Mucosa of gallbladder (tissue), 1 donor: ENCODE measurements around the gene ING2. TPM values are rescaled to one million over a fixed set of nuclear protein-coding genes. Genes with fewer than 3 reads are reported as not detected.

ENCODE experiments used
- DNase-seq: peaks from one replicate; pipeline ENCODE4 v3.0.0-alpha.2; 2020; ENCODE audit warnings: low spot score
- total RNA-seq: library from RNA; stranded (reverse); gene quantifications from one replicate; pipeline ENCODE4 v1.2.1, GENCODE V29; 2021
- donor health status: DM: no; HTN: no; CAD: no.

ING2 gene
- total RNA-seq, 1 donor from 2014 or later, result 9.4 TPM

DNA sequence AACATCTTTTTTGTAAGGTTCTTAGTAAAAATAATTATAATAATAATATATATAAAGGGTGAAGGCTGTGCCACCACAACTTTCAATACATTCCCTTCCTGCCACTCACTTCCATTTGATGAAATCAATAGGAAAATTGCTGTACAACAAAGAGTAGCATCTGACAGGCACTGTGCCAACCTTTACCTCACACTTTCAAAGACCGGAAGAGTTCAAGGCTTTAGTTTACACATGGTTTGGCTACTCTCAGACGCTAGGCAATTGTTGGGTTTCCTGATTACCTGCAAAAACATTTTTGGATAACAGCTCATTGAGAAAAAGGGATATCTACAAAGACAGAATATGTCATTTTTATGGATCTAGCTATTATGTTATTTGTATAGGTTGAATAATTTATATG is 5.5 kb upstream of the ING2 start:
- DNase-seq, result peak; percentile 64

DNA sequence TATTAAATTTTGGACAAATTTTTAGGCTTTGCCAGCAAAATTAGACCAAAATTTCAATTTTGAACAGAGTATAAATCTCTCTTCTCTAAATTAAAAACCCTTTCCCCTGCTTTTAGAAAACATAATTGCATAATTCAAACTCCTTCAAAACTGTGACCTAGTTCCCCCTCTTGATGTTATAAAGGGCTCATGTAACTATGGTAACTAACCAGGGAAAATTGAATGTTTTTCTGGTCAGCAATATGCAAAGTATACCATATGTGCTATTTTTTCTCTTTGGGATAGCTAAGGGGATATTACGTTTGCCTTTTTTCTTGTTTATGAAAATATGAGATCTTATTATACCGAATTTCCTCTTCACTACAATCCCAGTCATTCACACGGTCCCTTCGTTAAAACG is 5.1 kb upstream of the ING2 start:
- DNase-seq, result no peak

DNA sequence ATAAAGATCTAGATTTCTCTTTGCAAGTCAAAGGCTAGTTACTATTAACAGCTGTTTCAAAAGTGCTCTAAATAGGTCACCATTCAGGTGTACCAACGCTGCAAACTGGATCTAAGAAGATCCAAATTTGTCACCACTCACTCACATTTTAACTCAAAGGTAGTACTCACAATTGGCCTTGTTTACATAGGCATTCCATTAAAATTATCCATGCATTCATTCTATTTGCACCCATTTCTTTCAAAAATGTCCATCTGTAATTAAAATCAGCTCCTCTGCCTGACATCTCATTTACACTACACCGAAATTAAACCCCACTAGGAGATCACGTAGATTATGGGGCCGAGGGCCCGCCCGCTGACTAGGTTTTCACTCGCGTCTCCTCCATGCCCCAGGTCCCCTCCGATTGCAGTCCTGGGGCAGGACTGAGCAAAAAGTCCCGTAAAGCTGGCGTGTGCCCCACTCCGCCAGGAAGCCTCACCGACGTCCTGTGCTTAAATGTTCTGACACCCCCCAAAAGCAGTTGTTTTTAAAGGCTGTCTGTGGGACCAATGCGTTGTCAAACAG is 1.3 kb upstream of the ING2 start:
- no peak for DNase-seq

DNA sequence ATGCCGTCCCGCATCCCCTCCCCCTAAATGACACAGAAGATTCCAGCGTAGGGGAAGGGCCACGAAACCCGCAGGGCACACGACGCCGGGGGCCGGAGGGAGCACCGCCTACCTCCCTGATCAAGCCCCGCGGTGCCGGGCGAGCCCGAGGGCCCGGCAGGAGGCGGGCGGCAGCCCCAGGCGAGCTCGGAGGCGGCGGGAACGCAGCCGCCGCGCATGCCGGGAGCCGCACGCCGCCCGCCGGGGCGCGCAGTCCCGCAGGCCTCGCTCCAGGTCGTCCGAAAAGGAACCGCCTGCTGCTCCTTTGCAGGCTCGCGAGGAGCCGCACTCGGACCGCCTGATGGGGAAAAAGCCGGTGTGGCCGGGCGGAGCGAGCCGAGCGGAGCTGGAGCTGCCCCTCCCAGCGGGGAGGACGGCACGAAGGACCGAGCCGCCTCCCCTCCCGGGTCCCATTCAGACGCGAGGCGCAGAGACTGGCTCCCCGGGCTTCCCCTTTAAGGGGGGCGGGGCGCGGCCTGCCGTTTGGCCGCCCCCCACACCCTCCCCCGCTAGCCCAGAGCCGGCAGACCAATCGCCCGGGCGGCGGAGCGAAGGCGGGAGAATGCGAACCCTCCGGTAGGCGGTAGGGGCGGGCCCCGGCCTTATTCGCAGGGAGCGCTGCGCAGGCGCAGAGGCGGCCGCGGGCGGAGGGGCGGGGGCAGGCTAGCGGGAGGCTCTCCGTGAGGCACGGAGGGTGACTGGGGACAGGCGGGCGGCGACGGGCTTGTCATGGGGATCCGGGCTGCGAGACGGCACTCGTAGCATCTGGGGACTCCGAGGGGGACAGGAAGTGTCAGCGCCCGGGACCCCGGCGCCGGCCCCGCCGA is 561 bp upstream of the ING2 start:
- DNase-seq, result peak; percentile 99

DNA sequence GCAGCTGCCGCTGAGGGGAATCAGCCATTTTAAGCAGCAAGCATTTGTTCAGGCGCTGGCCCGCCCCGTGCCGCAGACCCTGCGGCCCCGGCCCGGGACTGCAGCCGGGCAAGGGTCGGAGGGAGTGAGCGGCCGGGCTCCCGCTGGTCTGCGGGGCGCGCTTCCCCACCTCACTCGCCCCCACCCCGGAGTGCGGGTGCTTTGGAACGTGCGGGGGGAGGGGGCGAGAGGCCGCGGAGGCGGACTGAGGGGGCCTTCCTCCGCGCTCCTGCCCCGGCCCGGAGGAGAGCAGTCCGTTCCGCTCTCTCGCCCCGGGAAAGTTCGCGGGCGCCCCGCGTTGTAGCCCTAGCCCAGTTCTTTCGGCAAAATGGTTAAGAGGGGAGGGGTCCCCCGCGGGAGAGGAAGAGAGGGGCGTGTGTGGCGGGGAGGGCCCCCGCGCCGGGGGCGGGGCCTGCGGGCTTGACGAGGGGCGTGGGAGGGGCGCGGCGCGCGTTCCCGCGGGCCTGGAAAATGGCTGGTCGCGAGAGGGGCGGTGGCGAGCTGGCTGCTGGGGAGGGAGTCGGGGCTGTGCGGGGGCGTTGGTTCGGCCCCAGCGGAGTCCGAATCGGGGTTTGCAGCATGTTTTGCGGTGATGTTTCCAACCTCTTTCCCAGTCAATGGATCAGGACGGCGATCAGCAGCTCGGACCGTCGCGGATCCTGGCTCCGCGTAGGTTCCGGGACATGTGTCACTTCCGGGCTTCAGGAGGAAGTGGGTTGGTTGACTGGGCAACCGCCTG is 942 bp downstream of the ING2 start:
- peak; percentile 88 for DNase-seq

DNA sequence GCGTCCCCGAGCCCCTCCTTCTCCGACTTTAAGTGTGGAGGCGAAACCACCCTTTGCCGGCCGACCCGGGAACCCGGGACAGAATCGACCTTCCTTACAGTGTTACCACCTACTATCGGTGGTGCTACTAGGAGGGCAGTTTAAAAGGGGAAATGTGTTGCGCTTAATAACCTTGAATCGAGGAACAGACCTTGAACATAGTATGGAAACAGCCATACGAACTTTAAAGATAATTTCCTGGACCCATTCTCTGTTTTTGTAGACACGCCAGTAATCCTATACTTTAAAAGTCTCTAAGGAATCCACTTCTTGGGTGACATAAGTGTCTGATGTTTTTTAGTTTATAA is 1.5 kb downstream of the ING2 start:
- DNase-seq, result no peak

DNA sequence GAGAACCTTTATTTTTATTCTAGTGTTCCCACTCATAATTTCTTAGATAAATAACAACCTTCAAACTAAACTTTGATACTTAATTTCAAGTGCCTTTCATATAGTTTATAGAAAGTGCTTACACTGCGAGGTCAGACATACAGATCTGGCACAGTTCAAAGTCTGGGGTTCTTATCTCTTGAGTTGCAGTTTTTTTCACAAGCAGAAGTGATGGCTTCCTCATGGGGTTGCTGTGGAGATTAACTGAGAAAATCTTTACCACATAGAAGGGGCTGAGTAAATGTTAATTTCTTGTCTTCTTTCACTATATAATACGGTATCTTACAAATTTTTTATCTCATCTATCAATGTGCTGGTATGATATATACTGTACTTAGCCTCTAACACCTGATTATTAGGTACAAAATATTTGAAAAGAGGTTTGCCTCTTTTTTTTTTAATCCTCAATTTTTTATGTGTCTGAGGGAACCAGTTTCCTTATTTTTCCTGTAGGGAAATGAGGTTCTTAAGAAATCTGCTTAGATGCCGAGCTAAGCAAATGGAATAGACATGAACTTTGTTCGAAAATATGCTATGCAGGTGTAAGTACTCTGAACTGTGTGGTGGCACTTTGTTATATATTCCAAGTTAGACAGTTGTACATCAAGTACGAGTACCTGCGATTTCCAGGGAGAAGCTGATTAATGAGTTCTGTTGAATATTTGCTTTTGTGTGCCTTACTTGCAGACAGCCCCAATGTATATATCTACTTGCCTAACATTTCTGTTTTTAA is 3.3 kb downstream of the ING2 start:
- DNase-seq, result no peak

DNA sequence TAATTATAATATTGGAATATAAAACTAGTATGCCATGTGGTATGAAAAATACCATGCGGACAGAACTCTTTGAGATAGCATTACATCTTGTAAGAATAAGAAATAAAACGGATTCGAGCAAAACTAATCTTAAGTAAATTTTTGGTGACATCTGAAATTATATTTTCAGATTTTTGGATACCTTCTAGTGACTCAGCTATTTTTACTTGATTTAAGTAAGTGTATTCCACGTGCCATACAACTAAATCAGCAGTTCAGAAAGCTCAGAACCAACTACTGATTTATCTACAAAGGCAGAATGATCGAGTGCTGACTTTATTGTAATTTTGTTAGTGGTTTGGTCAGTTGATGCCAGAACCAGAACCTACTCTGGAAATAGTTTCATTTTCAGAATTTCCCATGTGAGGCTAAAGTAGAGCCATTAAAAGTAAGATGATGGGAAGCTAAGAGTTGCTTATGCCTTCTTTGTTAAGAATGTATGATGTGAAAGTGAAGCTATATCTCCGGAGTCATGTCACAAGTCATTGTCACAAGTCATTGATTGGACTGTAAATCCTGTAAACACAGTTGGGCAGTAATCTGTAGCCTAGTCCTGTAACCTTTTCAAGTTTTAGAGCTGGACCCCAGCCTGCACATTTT is 4.0 kb downstream of the ING2 start:
- no peak for DNase-seq

DNA sequence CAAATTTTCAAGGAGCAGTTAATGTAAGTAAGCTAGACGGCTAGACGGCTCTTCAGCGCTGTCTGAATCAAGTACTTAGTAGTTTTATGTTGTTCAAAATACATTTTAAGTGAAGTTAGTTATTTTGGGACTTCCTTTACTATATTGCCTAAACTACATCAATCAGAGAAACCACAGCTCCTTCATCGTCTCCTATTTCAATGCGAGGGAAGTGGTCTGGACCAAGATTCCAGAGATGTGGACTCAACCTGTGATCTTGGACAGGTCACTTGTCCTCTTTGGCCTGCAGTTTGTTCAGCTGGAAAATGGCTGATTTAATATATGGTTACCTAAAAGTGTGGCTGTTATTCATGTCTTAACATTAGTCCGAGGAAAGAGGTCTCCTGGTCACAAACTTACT is 10.6 kb downstream of the ING2 start:
- DNase-seq, result no peak

DNA sequence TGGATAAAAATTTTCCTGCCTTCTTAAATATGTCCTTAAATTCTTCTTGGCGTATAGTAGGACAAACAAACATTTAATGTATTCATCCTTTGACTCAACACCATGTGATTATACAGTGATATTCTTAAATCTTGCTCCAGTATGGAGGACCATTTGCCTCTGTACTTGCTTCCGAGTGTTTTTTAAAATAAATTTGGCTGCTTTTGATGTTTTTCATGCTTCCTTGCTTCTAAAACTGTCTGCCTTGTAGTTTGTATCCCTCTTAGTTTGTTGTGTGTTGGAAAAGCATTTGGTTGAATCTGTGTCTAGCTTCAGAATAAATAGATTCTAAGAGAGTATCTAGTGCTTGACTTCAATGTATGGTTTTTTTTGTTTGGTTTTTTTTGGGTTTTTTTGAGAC is 12.3 kb downstream of the ING2 start:
- no peak for DNase-seq

DNA sequence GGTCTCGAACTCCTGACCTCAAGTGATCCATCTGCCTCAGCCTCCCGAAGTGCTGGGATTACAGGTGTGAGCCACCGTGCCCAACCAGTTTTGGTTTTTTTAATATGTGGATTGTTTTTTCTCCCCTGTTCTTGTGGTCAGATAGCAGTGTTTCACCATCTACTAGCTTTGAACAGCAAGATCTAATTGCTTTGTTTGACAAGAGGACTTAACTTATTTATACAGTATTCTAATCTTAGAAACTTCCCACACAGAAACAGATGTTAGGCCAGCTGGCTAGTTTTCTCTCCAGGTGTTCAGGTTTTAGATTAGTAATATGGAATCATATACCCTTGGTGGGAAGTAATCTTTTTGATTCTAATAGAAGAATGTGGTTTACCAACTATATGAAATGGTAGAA is 12.9 kb downstream of the ING2 start:
- DNase-seq, result no peak

DNA sequence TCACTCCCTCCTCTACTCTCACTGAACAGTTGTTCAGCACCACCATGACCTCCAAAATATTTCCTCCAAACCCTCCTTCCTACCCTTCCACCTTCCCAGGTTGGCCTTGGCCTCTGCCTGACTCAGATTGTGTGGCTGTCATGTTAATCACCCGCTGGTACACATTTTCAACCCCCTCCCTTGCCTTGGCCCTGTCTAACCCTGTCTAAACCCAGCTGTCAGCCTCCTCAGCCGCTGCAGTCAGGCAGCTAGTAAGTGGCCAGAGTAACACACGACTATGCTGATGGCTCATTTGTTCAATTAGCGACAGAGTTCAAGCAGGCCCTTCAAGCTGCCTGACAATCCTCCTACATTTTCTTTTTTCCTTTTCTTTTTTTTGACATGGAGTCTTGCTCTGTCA is 18.0 kb downstream of the ING2 start:
- DNase-seq, result no peak

DNA sequence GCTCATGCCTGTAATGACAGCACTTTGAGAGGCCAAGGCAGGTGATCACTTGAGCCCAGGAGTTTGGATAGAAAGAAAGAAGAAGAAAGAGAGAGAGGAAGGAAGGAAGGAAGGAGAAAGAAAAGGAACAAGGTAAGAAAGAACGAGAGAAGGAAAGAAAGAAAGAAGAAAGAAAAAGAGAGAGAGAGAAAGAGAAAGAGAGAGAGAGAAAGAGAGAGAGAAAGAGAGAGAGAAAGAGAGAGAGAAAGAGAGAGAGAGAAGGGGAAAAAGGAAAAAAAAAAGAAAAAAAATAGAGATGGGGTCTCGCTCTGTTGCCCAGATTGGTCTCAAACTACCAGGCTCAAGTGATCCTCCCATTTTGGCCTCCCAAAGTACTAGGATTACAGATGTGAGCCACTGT is 22.5 kb downstream of the ING2 start:
- no peak for DNase-seq

DNA sequence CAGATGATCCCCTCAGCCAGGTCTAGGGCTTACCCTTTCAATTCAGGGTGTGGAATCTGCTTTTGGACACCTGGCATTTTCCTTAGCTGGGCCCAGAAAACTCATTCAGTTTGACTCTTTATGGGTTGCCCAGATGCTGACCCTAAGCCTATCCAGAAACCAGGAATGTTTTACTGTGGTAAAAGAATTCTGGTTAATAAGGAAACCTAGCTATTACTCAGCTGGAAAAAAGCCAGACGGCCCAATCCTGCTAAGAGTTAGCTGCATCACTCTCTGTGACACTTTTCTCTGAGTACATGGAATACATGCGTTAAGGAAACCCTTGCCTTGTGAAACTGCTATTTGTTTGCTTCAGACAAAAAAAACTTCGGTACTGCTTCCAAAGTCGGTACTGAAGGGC is 28.0 kb downstream of the ING2 start:
- no peak for DNase-seq

DNA sequence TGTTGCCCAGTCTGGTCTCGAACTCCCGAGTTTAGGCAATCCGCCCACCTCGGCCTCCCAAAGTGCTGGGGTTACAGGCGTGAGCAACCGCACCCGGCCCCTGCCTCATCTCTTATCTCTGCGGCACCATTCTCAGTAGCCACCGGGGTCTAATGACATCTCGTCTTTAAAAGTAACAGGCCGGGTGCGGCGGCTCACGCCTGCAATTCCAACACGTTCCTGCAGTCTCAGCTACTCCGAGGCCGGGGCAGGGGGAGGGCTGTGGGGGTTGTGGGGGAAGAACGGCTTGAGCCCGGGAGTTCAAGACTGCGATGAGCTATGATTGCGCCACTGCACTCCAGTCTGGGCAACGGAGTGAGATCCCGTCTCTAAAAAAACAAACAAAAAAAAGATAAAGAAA is 28.8 kb downstream of the ING2 start:
- DNase-seq, result no peak

DNA sequence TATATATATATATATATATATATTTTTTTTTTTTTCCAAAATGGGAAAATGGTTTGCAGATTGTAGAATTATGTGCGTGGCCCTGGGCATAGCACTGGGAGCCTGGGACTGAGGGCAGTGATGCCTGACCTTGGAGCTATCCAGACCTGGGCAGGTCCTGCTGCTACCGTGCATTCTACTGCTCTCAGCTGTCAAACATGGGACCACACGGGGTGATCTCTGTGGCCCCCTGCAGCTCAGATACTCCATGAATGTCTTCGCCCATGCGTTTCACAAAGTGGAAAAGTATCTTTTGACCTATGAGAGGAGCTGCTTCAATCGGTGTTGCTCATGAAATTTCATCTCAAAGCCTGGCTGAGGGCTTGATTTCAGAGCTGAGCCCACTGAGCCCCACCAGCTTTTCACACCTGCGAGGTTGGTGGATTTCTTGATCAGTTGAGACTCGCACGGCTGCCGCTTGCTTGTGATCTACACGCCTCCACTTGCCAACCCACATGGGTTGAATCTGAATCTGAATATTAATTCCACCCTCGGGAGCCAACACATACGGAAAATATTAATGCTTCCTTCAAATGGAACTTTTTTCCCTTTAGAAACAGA is 35.7 kb downstream of the ING2 start:
- DNase-seq, result no peak

DNA sequence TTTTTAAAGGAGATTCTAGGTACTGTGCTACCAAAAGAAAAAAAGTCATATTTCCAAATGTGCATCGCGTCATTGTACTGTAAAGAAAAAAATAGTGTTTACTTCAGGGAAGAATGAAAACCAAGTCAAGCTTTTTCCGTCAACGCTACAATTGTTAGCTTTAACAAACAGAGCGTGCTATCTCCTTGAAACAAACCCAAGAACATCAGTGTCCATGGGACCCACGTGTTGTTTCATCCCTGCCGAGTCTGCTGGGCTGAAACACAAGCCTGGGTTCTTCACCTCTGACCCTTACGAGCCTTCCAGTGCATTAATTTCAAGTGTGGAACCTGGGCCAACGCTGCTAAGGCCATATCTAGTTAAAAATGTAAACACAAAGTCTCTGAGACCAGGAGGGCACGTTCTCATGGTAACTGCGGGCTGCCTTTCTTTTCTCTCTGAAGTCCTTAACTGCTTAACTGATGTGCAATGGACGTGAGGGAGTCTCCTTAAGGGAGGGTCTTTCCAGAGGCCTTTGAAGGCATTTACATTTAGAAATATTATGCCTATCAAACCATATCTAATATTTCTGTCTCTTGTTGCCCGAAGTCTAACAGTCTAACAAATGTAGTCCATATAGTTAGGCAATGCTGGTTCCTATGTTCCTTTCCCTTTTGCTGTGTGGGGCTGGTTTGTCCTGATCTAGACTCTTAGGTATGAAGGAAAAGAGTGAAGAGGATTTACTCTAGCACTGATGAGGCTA is 36.3 kb downstream of the ING2 start:
- no peak for DNase-seq

DNA sequence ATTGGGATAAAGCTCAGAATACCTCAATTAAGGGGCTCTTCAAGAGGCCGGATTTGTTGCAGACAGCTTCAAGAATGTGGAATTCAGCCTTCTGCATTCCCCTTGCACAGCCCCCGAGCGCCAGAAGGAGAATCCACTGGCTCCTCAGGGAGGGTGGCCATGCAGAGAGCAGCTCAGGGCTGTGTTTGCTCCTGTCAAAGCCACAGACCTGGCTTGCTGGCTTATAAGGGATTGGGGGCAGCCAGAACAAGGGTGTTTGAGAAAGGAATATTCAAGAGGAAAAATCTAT is 36.8 kb downstream of the ING2 start:
- DNase-seq, result no peak

DNA sequence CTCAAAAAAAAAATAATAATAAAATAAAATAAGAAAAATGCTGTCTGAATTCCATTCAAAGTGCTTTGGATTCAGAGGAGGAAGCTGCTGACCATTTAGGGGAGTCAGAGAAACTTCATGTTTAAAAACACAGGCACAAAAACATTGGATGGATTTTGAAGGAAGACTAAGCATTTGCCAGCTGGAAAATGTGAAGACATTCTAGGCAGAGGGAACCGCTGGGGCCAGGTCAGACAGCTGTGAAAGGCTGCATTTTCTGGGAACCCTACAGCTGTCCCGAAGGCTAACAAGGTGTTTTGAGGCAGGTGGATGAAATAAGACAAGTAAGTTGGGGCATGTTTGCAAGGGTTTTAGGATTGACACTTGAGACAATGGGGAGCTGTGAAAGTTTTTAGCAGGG is 38.6 kb downstream of the ING2 start:
- no peak for DNase-seq

DNA sequence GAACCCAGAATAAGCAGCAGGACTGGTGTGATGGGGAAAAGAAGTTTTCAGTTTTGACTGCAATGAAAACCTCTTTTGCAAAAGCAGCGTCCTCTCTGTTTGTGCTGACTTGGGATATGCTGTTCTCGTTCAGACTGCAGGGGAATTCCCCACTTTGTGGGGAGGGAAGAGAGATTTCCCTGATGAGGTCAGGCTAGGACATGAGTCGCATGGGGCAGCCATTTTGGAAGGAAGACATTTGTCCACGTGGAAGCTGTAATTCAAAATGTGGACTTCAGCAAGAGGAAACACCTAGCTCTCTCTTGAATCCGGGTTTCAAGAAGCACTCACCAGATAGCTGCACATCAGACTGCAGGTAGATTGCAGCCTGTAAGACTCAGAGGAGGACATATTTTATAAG is 39.3 kb downstream of the ING2 start:
- DNase-seq, result no peak

DNA sequence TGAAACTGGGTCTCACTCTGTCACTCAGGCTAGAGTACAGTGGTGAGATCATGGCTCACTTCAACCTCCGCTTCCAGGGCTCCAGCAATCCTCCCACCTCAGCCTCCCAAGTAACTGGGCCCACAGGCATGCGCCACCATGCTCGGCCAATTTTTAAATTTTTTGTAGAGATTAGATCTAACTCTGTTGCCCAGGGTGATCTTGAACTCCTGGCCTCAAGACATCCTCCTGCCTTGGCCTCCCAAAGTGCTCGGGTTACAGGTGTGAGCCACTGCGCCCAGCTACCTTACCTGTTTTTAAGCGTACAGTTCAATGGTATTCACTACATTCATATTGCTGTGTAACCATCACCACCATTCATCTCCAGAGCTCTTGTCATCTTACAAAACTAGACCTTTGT is 41.5 kb downstream of the ING2 start:
- DNase-seq, result no peak
